Measurements from ENCODE around the gene TH. TPM values are rescaled to one million over a fixed set of nuclear protein-coding genes. Genes with fewer than 3 reads are reported as not detected.

TH gene
- total RNA-seq, 6 donors from 2014 or later = not detected

DNA sequence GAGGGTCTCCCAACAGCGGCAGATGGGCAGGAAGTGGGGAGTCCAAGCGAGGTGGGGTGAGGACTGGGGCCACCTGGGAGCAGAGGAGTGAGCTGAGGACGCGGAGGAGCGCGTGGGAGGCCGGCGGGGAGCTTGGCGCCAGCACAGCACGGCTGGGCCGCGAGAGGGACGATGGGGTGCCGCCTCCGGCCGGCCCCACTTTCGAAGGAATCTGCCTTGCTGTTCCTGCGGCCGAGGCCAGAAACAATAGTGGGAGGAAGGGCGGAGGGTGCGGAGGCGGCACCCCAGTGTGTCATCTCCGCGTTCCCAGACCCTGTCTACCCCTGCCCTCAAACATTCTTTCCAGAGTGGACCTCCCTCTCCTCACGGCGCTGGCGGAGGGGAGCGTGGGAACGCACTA, 16.1 kb downstream of the TH start:
- Histone ChIP-seq H3K36me3 (no peaks in the 10 kb centered on the region), H3K27me3 (peaks cover 0 to 8% (median 3%) of the 10 kb centered on the region in 4 donors), H3K9me3 (no peaks in the 10 kb centered on the region), H3K4me1 (peaks cover 5 to 8% (median 6%) of the 10 kb centered on the region in 4 donors), H3K27ac (no peak overlapping the region), H3K4me3 (no peak overlapping the region)
- WGBS, 2 donors = 79 to 82% methylated on average over 29 of the region's 29 CpGs
- TF ChIP-seq, protein P1, sequence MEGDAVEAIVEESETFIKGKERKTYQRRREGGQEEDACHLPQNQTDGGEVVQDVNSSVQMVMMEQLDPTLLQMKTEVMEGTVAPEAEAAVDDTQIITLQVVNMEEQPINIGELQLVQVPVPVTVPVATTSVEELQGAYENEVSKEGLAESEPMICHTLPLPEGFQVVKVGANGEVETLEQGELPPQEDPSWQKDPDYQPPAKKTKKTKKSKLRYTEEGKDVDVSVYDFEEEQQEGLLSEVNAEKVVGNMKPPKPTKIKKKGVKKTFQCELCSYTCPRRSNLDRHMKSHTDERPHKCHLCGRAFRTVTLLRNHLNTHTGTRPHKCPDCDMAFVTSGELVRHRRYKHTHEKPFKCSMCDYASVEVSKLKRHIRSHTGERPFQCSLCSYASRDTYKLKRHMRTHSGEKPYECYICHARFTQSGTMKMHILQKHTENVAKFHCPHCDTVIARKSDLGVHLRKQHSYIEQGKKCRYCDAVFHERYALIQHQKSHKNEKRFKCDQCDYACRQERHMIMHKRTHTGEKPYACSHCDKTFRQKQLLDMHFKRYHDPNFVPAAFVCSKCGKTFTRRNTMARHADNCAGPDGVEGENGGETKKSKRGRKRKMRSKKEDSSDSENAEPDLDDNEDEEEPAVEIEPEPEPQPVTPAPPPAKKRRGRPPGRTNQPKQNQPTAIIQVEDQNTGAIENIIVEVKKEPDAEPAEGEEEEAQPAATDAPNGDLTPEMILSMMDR (IDR thresholded peaks at IDR 0.05) = no peak
- TF ChIP-seq POLR2A (IDR thresholded peaks at IDR 0.05) (no peak), POLR2AphosphoS5 (IDR thresholded peaks at IDR 0.05) (no peak), EP300 (IDR thresholded peaks at IDR 0.05) (no peak)
- ATAC-seq (ENCODE audit: low FRiP score in 2 of 2) = no peak
- DNase-seq = peak in 1 of 2 donors; percentile 80

GRCh38 chr11:2154889-2155288, 16.7 kb downstream of the TH start:
- Histone ChIP-seq H3K27ac (no peak overlapping the region), H3K4me3 (no peak overlapping the region), H3K4me1 (peaks cover 5 to 8% (median 6%) of the 10 kb centered on the region in 4 donors), H3K36me3 (no peaks in the 10 kb centered on the region), H3K9me3 (no peaks in the 10 kb centered on the region), H3K27me3 (peaks cover 0 to 11% (median 3%) of the 10 kb centered on the region in 4 donors)
- TF ChIP-seq EP300 (IDR thresholded peaks at IDR 0.05) = no peak
- TF ChIP-seq, protein P1 (IDR thresholded peaks at IDR 0.05) = no peak
- TF ChIP-seq POLR2A (IDR thresholded peaks at IDR 0.05) = no peak
- no peak for TF ChIP-seq POLR2AphosphoS5 (IDR thresholded peaks at IDR 0.05)
- 79 to 95% methylated on average over 7 to 16 of the region's 17 CpGs for WGBS, 2 donors
- DNase-seq = peak in 1 of 2 donors; percentile 74
- no peak for ATAC-seq (ENCODE audit: low FRiP score in 2 of 2)

DNA sequence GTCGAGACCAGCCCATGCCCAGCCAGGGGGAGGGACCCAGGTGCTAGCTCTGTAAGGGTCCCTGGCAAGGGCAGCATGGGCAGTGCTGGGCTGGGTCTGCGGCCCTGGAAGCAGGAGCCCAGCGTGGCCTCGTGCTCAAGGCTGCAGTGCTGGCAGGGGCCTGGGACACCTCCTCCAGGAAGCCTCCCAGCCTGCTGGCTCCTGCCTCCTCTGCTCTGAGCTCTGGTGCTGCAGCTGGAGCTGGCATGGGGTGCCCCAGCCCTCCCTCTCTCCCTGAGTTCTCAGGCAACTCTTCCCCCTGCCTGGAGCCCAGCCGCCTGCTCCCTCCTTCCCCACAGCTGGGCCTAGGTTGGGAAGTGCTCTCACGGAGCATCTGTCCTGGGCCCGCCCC, 17.4 kb downstream of the TH start:
- Histone ChIP-seq H3K27me3 (peaks cover 0 to 11% (median 3%) of the 10 kb centered on the region in 4 donors), H3K36me3 (no peaks in the 10 kb centered on the region), H3K9me3 (no peaks in the 10 kb centered on the region), H3K27ac (no peak overlapping the region), H3K4me1 (peaks cover 5 to 8% (median 6%) of the 10 kb centered on the region in 4 donors), H3K4me3 (no peak overlapping the region)
- TF ChIP-seq POLR2AphosphoS5 (IDR thresholded peaks at IDR 0.05) (no peak), POLR2A (IDR thresholded peaks at IDR 0.05) (no peak), EP300 (IDR thresholded peaks at IDR 0.05) (no peak)
- TF ChIP-seq, protein P1 (IDR thresholded peaks at IDR 0.05) = no peak
- 83 to 90% methylated on average over 3 to 7 of the region's 7 CpGs for WGBS, 2 donors
- ATAC-seq (ENCODE audit: low FRiP score in 2 of 2) (no peak), DNase-seq (peak in 1 of 2 donors; percentile 57)

DNA sequence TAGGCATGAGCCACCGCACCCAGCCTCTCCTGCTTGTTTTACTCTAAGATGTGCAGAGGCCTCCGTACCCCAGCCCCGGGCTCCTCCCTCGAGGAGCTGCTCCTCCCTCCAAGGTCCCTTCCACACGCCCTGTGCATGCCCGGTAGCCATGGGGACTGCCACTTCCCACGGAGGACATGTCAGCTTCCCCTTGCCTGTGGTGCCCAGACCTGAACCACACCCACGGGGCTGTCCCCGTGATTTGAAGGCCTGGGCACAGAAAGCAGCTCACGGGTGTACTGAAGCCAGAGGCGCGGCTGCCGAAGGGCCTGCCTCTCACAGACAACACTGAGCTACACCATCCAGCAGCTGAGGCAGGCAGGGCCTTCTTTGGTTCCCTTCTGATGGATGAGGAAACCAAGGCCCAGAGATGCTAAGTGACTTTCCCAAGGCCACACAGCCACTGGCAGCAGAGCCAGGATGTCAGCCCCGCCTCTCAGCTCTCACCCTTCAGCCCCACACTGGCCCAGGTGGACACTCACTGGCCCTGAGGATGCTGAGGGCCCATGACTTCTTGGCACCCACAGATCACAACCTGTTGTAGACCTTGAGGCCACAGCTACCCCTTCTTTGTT, 17.9 kb downstream of the TH start:
- Histone ChIP-seq H3K36me3 (no peaks in the 10 kb centered on the region), H3K4me3 (no peak overlapping the region), H3K27ac (no peak overlapping the region), H3K4me1 (peaks cover 5 to 8% (median 6%) of the 10 kb centered on the region in 4 donors), H3K27me3 (peaks cover 0 to 11% (median 5%) of the 10 kb centered on the region in 4 donors), H3K9me3 (no peaks in the 10 kb centered on the region)
- ATAC-seq (ENCODE audit: low FRiP score in 2 of 2) = no peak
- DNase-seq = peak in 1 of 2 donors; percentile 55
- WGBS, 2 donors = 66 to 78% methylated on average over 5 to 14 of the region's 14 CpGs
- TF ChIP-seq POLR2AphosphoS5 (IDR thresholded peaks at IDR 0.05) (no peak), POLR2A (IDR thresholded peaks at IDR 0.05) (no peak), EP300 (IDR thresholded peaks at IDR 0.05) (no peak)
- TF ChIP-seq, protein P1 (IDR thresholded peaks at IDR 0.05) = no peak

Data from upper lobe of left lung (tissue), 6 donors.